K562 (cell line): Measurements from ENCODE around the gene MATR3. TPM values are rescaled to one million over a fixed set of nuclear protein-coding genes. Genes with fewer than 3 reads are reported as not detected.

ENCODE experiments used
- BDP1 ChIP-seq: IDR thresholded peaks from 3 replicates; pipeline ENCODE4 v1.6.1; 2011; ENCODE audit not compliant: insufficient read length, insufficient read depth
- SMARCB1 ChIP-seq: IDR thresholded peaks from 2 replicates; pipeline ENCODE4 v1.6.1; 2011; ENCODE audit warnings: improper control_type of control experiment, low read depth; ENCODE audit not compliant: insufficient read length
- SMARCC2 ChIP-seq: fragments of 450-650 bp; IDR thresholded peaks from 2 replicates; pipeline ENCODE4 v1.6.1; 2017; ENCODE audit warnings: antibody characterized with exemption, moderate library complexity, mild to moderate bottlenecking, low read depth
- ZNF785 ChIP-seq: fragments of 250-450 bp; sonication (Bioruptor Pico); IDR thresholded peaks from 2 replicates; pipeline ENCODE4 v1.4.0; 2020; ENCODE audit warnings: mild to moderate bottlenecking
- polyA plus RNA-seq, 8 experiments: library from polyadenylated mRNA; depleted of rRNA in 4 of 8; stranded (reverse) in 5 of 8; unstranded in 3 of 8; fragments of >200 nt; fragmentation: Nextera tagmentation in 2 of 8; fragmentation: Illumina TruSeq in 1 of 8; extraction: Ambion mirVana in 2 of 8; extraction: Trizol in 1 of 8; gene quantifications; 2 replicates each; pipeline versions ENCODE4 v1.2.1 to v1.2.3, GENCODE V29; 2011 to 2014; ENCODE audit warnings: inconsistent platforms in 1 of 8, missing spikeins in 1 of 8
- total RNA-seq, 7 experiments: library from RNA; depleted of rRNA in 6 of 7; stranded (reverse); fragments of >200 nt in 6 of 7; fragmentation: Illumina TruSeq in 2 of 7; extraction: Trizol in 2 of 7; gene quantifications; 2 replicates each; pipeline versions ENCODE4 v1.2.1 to v1.2.3, GENCODE V29; 2011 to 2021; ENCODE audit warnings: low replicate concordance in 1 of 7
- TF ChIP-seq, protein P1 (sequence below): fragments of 450-650 bp; IDR thresholded peaks from 2 replicates; pipeline ENCODE4 v1.7.0; 2016; ENCODE audit warnings: borderline replicate concordance
- TF ChIP-seq, protein P2 (sequence below): fragments of 250-450 bp; sonication (Bioruptor Pico); IDR thresholded peaks from 2 replicates; pipeline ENCODE4 v1.5.0; 2021; ENCODE audit warnings: mild to moderate bottlenecking, borderline replicate concordance
- TF ChIP-seq, protein P3 (sequence below), 2 experiments: fragments of 200-800 bp in 1 of 2; sonication (Bioruptor generic) in 1 of 2; sonication (generic) in 1 of 2; formaldehyde crosslinking in 1 of 2; IDR thresholded peaks in 1 of 2; conservative IDR thresholded peaks in 1 of 2; 2 replicates each; pipeline versions ENCODE4 v1.5.0 to v1.6.1; 2016 to 2020; ENCODE audit warnings: missing compliant biosample characterization in 1 of 2, missing genetic modification characterization in 1 of 2, missing genetic modification reagents in 1 of 2
- TF ChIP-seq, protein P4 (sequence below), 2 experiments: fragments of 450-650 bp; IDR thresholded peaks; 2 replicates each; pipeline ENCODE4 v1.6.1; 2018; ENCODE audit warnings: mild to moderate bottlenecking in 2 of 2, low read depth in 1 of 2; ENCODE audit not compliant: partially characterized antibody in 2 of 2

The MATR3 gene
- total and polyA plus RNA-seq, 9 of the 15 experiments (the other 6 are each of a cell fraction or from before 2014, with no cell fraction given) = 150 to 425 (median 263) TPM

DNA sequence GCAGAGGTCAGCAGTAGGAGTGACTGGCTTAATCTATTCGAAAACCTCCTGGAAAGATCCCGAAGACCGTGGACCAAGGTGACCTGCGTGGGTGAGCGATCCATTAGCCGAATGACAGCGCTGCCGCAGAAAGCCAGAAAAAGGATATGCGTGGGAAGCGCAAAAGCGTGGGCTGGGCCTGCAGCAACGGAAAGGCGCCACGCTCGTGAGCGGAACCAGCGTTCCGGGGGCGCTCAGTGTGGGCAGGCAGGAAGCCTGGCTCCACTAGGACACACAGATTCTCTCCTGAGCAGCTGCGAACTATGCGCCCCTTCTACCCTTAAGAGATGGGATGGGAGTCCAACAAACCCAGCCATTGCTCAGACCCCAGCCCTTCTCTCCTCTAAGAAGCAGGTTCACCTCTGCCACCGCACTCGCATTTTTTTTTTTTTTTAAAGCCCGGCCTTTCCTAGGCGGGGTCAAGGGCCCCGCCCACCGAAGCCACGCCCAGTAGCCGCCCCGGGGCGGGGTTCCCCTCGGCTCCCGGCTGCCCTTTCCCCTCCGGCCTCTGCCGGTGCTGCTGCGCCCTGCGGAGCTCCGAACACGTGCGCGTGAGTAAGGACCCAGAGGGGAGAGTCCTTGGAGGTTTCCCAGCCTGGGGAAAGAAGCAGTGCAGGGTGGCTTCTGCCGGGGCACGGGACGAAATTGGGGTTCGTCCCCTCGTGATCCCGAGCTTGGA is 19.8 kb upstream of the MATR3 start (continued):
- TF ChIP-seq, protein P1, sequence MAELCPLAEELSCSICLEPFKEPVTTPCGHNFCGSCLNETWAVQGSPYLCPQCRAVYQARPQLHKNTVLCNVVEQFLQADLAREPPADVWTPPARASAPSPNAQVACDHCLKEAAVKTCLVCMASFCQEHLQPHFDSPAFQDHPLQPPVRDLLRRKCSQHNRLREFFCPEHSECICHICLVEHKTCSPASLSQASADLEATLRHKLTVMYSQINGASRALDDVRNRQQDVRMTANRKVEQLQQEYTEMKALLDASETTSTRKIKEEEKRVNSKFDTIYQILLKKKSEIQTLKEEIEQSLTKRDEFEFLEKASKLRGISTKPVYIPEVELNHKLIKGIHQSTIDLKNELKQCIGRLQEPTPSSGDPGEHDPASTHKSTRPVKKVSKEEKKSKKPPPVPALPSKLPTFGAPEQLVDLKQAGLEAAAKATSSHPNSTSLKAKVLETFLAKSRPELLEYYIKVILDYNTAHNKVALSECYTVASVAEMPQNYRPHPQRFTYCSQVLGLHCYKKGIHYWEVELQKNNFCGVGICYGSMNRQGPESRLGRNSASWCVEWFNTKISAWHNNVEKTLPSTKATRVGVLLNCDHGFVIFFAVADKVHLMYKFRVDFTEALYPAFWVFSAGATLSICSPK = no peak
- TF ChIP-seq BDP1 = no peak
- TF ChIP-seq, protein P2, sequence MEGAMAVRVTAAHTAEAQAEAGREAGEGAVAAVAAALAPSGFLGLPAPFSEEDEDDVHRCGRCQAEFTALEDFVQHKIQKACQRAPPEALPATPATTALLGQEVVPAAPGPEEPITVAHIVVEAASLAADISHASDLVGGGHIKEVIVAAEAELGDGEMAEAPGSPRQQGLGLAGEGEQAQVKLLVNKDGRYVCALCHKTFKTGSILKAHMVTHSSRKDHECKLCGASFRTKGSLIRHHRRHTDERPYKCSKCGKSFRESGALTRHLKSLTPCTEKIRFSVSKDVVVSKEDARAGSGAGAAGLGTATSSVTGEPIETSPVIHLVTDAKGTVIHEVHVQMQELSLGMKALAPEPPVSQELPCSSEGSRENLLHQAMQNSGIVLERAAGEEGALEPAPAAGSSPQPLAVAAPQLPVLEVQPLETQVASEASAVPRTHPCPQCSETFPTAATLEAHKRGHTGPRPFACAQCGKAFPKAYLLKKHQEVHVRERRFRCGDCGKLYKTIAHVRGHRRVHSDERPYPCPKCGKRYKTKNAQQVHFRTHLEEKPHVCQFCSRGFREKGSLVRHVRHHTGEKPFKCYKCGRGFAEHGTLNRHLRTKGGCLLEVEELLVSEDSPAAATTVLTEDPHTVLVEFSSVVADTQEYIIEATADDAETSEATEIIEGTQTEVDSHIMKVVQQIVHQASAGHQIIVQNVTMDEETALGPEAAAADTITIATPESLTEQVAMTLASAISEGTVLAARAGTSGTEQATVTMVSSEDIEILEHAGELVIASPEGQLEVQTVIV (CRISPR knock-in tag) = no peak
- TF ChIP-seq, protein P3, sequence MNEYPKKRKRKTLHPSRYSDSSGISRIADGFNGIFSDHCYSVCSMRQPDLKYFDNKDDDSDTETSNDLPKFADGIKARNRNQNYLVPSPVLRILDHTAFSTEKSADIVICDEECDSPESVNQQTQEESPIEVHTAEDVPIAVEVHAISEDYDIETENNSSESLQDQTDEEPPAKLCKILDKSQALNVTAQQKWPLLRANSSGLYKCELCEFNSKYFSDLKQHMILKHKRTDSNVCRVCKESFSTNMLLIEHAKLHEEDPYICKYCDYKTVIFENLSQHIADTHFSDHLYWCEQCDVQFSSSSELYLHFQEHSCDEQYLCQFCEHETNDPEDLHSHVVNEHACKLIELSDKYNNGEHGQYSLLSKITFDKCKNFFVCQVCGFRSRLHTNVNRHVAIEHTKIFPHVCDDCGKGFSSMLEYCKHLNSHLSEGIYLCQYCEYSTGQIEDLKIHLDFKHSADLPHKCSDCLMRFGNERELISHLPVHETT (CRISPR knock-in tag; conservative IDR thresholded peaks at IDR 0.05 in 1 of 2, IDR thresholded peaks at IDR 0.05 in 1 of 2) = peak in 1 of 2 experiments; percentile 83; a peak in 2 of 4 replicates
- no peak for TF ChIP-seq ZNF785 (CRISPR knock-in tag)
- TF ChIP-seq, protein P4, sequence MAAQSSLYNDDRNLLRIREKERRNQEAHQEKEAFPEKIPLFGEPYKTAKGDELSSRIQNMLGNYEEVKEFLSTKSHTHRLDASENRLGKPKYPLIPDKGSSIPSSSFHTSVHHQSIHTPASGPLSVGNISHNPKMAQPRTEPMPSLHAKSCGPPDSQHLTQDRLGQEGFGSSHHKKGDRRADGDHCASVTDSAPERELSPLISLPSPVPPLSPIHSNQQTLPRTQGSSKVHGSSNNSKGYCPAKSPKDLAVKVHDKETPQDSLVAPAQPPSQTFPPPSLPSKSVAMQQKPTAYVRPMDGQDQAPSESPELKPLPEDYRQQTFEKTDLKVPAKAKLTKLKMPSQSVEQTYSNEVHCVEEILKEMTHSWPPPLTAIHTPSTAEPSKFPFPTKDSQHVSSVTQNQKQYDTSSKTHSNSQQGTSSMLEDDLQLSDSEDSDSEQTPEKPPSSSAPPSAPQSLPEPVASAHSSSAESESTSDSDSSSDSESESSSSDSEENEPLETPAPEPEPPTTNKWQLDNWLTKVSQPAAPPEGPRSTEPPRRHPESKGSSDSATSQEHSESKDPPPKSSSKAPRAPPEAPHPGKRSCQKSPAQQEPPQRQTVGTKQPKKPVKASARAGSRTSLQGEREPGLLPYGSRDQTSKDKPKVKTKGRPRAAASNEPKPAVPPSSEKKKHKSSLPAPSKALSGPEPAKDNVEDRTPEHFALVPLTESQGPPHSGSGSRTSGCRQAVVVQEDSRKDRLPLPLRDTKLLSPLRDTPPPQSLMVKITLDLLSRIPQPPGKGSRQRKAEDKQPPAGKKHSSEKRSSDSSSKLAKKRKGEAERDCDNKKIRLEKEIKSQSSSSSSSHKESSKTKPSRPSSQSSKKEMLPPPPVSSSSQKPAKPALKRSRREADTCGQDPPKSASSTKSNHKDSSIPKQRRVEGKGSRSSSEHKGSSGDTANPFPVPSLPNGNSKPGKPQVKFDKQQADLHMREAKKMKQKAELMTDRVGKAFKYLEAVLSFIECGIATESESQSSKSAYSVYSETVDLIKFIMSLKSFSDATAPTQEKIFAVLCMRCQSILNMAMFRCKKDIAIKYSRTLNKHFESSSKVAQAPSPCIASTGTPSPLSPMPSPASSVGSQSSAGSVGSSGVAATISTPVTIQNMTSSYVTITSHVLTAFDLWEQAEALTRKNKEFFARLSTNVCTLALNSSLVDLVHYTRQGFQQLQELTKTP (IDR thresholded peaks at IDR 0.05; ENCODE audit: low read depth in 1 of 2, partially characterized antibody in 2 of 2) = no peak
- TF ChIP-seq SMARCB1 = no peak
- peak; percentile 20; the same call in 1 of the 2 replicates for TF ChIP-seq SMARCC2
